ENCODE results near the gene INPP5E.
"Not testable (repeated sequence)": the region's sequence is repeated elsewhere in the genome, so short reads cannot be mapped to it uniquely, and the experiment has no call there.

GRCh38 chr9:136407061-136407460, 32.6 kb downstream of the INPP5E start:
- not testable (repeated sequence) for TF ChIP-seq CTCF (IDR thresholded peaks at IDR 0.05); EZH2 (IDR thresholded peaks at IDR 0.05; ENCODE audit: borderline replicate concordance, insufficient read depth, low read depth, low read length, poor library complexity, severe bottlenecking)
